Right lobe of liver (tissue), 6 donors: Measurements from ENCODE around the gene TAF11L11. TPM values are rescaled to one million over a fixed set of nuclear protein-coding genes. Genes with fewer than 3 reads are reported as not detected.
"Not testable (repeated sequence)": the region's sequence is repeated elsewhere in the genome, so short reads cannot be mapped to it uniquely, and the experiment has no call there.

Experiments
- ATAC-seq, 4 donors: fragments of 200-7000 bp; cut with Tn5 transposase; one replicate each; pipeline ENCODE4 v1.9.1; 2020; ENCODE audit warnings: mild to moderate bottlenecking in 4 of 4, moderate library complexity in 4 of 4
- DNase-seq, 3 donors: peaks; one replicate each; pipeline ENCODE4 v3.0.0-alpha.2; 2020
- H3K27ac ChIP-seq, 3 donors: fragments of 200-600 bp; one replicate each; pipeline ENCODE4 v1.8.0; 2022
- H3K27me3 ChIP-seq, 2 donors: fragments of 200-600 bp; one replicate each; pipeline ENCODE4 v1.8.0; 2022
- H3K36me3 ChIP-seq, 4 donors: fragments of 200-600 bp; sonication (generic) in 1 of 4; one replicate each; pipeline versions ENCODE4 v1.5.1 to v1.8.0; 2017 to 2022; ENCODE audit warnings: control low read depth in 1 of 4
- H3K4me1 ChIP-seq, 4 donors: fragments of 200-600 bp; sonication (generic) in 1 of 4; one replicate each; pipeline versions ENCODE4 v1.5.1 to v1.8.0; 2017 to 2022; ENCODE audit warnings: control low read depth in 1 of 4
- H3K4me3 ChIP-seq, 3 donors: fragments of 200-600 bp; one replicate each; pipeline ENCODE4 v1.8.0; 2022
- H3K9me3 ChIP-seq, 4 donors: fragments of 200-600 bp; sonication (generic) in 1 of 4; one replicate each; pipeline versions ENCODE4 v1.5.1 to v1.8.0; 2017 to 2022; ENCODE audit warnings: control low read depth in 1 of 4
- CTCF ChIP-seq, 4 donors: fragments of 200-600 bp in 3 of 4; fragments of 450-650 bp in 1 of 4; IDR thresholded peaks; one replicate each; pipeline versions ENCODE4 v1.5.1 to v1.8.0; 2016 to 2022; ENCODE audit warnings: antibody characterized with exemption in 4 of 4, mild to moderate bottlenecking in 2 of 4
- POLR2A ChIP-seq: fragments of 450-650 bp; IDR thresholded peaks from one replicate; pipeline ENCODE4 v1.6.1; 2017; ENCODE audit warnings: antibody characterized with exemption, mild to moderate bottlenecking
- WGBS: methylation state at CpG from one replicate; pipeline ENCODE4 v1.1.6; 2018; ENCODE audit warnings: low coverage, low lambda C conversion rate; ENCODE audit not compliant: insufficient coverage; ENCODE audit errors: missing lambda C conversion rate; 5-methylcytosine and 5-hydroxymethylcytosine counted together
- intact Hi-C, 2 donors: fragments of 100-400 bp; cut with DNase I; formaldehyde crosslinking; loops; one replicate each; pipeline versions ENCODE4 v1.11.2 to v1.14.1; 2022
- small RNA-seq, 2 experiments: library from RNA; depleted of rRNA; stranded (forward); fragments of <200 nt; gene quantifications; one replicate each; pipeline ENCODE3, GENCODE V24; 2016
- total RNA-seq, 6 experiments: library from RNA; depleted of rRNA in 2 of 6; stranded (reverse); fragments of >200 nt in 2 of 6; fragmentation: NEBNext Ultra II Directional in 3 of 6; extraction: Animal tissue kit (Norgen Biotek cat#: 25700) in 3 of 6; gene quantifications; one replicate each; pipeline versions ENCODE4 v1.1.0 to v1.2.4, GENCODE V29; 2016 to 2023
- donor health status: DM: no; HTN: yes; CAD: no.
- donor health status: DM: no; HTN: no; CAD: no.
- donor health status: DM: no; HTN: no; CAD: no.
- donor health status: DM: no; HTN: yes; CAD: no.
- donor health status: DM: no; HTN: yes; CAD: no.

The TAF11L11 gene
- total RNA-seq, 6 experiments from 2014 or later, result not detected

- intact Hi-C loops, result no loop called here
- ATAC-seq (no peak), DNase-seq (no peak)
- no peak within 1 kb of the TSS for H3K27ac ChIP-seq
- no peaks in the 10 kb centered on the region for H3K9me3 ChIP-seq
- TF ChIP-seq CTCF (IDR thresholded peaks at IDR 0.05), result no peak
- no peak for TF ChIP-seq POLR2A
- H3K27me3 ChIP-seq, result no peaks in the 10 kb centered on the region
- no peak within 1 kb of the TSS for H3K4me3 ChIP-seq
- WGBS, result 40% methylated on average over 2 of the region's 5 CpGs
- H3K4me1 ChIP-seq, result no peaks in the 10 kb centered on the region
- H3K36me3 ChIP-seq, result no peaks in the 10 kb centered on the region
These were observed 30.2 kb downstream of the TAF11L11 start, which contains the start of gene TAF11L14 for GRCh38 chr5:17634160-17634559. Gene TAF11L14, plus strand, starts transcription at chr5:17634460.

- WGBS, result 71% methylated on average over 2 of the region's 10 CpGs
- H3K4me1 ChIP-seq, ATAC-seq, H3K27me3 ChIP-seq, H3K27ac ChIP-seq, intact Hi-C loops, H3K4me3 ChIP-seq, H3K36me3 ChIP-seq, DNase-seq, H3K9me3 ChIP-seq: not testable (repeated sequence)
These were observed 45.2 kb downstream of the TAF11L11 start for GRCh38 chr5:17649232-17649631.

DNA sequence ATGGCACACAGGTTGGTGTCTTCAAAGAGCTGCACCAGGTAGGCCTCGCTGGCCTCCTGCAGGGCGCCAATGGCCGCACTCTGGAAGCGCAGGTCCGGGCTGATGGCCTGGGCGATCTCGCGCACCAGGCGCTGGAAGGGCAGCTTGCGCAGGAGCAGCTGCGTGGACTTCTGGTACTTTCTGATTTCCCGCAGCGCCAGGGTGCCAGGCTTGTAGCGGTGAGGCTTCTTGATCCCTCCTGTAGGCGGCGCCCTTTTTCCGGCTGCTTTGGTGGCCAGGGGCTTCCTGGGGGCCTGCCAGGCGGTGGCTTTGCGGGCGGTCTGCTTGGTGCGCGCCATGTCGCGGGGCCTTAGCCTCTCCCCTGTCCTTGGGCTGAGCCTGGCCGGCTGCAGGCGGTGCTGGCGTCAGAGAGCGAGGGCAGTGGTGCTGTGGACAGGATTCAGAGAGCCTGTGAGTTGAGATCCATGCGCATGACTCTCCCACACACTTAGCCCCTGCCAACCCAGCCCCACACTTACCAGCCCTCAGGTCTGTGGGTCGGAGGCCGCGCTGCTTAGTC lies 51.3 kb downstream of the TAF11L11 start:
- not testable (repeated sequence) for DNase-seq

More for the DNA sequence above, 51.3 kb downstream of the TAF11L11 start:
- ATAC-seq, result peak in 1 of 4 donors; percentile 30
- H3K9me3 ChIP-seq, H3K4me3 ChIP-seq, H3K27ac ChIP-seq, H3K36me3 ChIP-seq, H3K27me3 ChIP-seq, H3K4me1 ChIP-seq, intact Hi-C loops: not testable (repeated sequence)
- WGBS, result no CpG with 5 or more reads among the region's 32 CpGs

Small RNAs within 50 kb of the gene (small RNA-seq; reads per million reads assigned to genes)
- gene AC233724.1, result 0 reads per million in 2 experiments
- 0 reads per million in 2 experiments for gene AC233724.2
- 0 reads per million in 2 experiments for gene AC233724.3
- 0 reads per million in 2 experiments for gene AC233724.4
- gene AC233724.6, result 0 reads per million in 2 experiments
- gene AC233724.7, result 0 reads per million in 2 experiments

Other genes with a start within 250 kb of the TAF11L11 start
- not detected for gene TAF11L2, start 106.0 kb upstream of the TAF11L11 start, total RNA-seq
- gene TAF11L3, start 85.8 kb upstream of the TAF11L11 start, total RNA-seq, result not detected
- gene TAF11L4, start 82.4 kb upstream of the TAF11L11 start, total RNA-seq, result not detected
- not detected for gene TAF11L5, start 78.9 kb upstream of the TAF11L11 start, total RNA-seq
- not detected for gene TAF11L6, start 75.5 kb upstream of the TAF11L11 start, total RNA-seq
- not detected for gene TAF11L7, start 18.4 kb upstream of the TAF11L11 start, total RNA-seq
- gene TAF11L8, start 13.2 kb upstream of the TAF11L11 start, total RNA-seq, result not detected
- not detected for gene TAF11L9, start 9.8 kb upstream of the TAF11L11 start, total RNA-seq
- gene TAF11L10, start 6.4 kb upstream of the TAF11L11 start, total RNA-seq, result not detected
- gene TAF11L12, start 6.2 kb downstream of the TAF11L11 start, total RNA-seq, result not detected
- not detected for gene TAF11L13, start 27.9 kb downstream of the TAF11L11 start, total RNA-seq
- not detected for gene TAF11L14, start 30.3 kb downstream of the TAF11L11 start, total RNA-seq